ENCODE measurements around the gene PTH2R.
"Not testable (repeated sequence)": the region's sequence is repeated elsewhere in the genome, so short reads cannot be mapped to it uniquely, and the experiment has no call there.

The PTH2R gene

GRCh38 chr2:208373460-208374089, 33.0 kb upstream of the PTH2R start:
- Histone ChIP-seq H2BK120ac (ENCODE audit: low read depth, low read length) (no peak overlapping the region), H2AFZ (ENCODE audit: low read length) (no peak overlapping the region), H2BK5ac (ENCODE audit: low read length) (no peak overlapping the region), H3K18ac (ENCODE audit: low read length) (no peak overlapping the region), H3K14ac (ENCODE audit: low read length) (no peak overlapping the region), H4K8ac (ENCODE audit: low read depth, low read length) (no peak overlapping the region), H3K9ac (ENCODE audit: low read depth, low read length, poor library complexity) (no peak overlapping the region), H3K79me1 (ENCODE audit: low read depth, low read length) (no peaks in the 10 kb centered on the region), H2BK12ac (ENCODE audit: low read length) (no peak overlapping the region), H3K27me3 (ENCODE audit: control insufficient read depth in 3 of 3, insufficient read depth in 3 of 3, low read depth in 1 of 3, low read length in 3 of 3) (peaks cover 0 to 7% (median 0%) of the 10 kb centered on the region in 3 experiments), H3K23ac (ENCODE audit: low read depth, low read length, poor library complexity) (no peak overlapping the region), H3K36me3 (replicated peaks in 1 of 2; ENCODE audit: control insufficient read depth in 2 of 2, insufficient read depth in 2 of 2, low read length in 2 of 2) (no peaks in the 10 kb centered on the region), H3K4me2 (ENCODE audit: insufficient read depth, low read length, poor library complexity, severe bottlenecking) (no peak overlapping the region), H2BK15ac (ENCODE audit: low read length) (no peak overlapping the region), H3K4me1 (ENCODE audit: control insufficient read depth in 2 of 2, insufficient read depth in 1 of 2, low read depth in 1 of 2, low read length in 2 of 2) (peaks cover 0 to 1% of the 10 kb centered on the region in 2 donors), H3K9me3 (replicated peaks in 1 of 2; ENCODE audit: control insufficient read depth in 2 of 2, insufficient read depth in 1 of 2, low read depth in 1 of 2, low read length in 2 of 2) (peaks cover 0 to 2% of the 10 kb centered on the region in 2 donors), H3K4ac (ENCODE audit: low read length) (no peak overlapping the region), H2AK5ac (ENCODE audit: low read depth, low read length) (no peak overlapping the region), H3K4me3 (ENCODE audit: low read length in 2 of 2) (no peak overlapping the region), H3K27ac (replicated peaks; ENCODE audit: low read length) (no peak overlapping the region), H4K91ac (ENCODE audit: low read depth, low read length, poor library complexity) (no peak overlapping the region)
- WGBS, 2 donors (ENCODE audit: extremely low coverage in 2 of 2, insufficient read length in 2 of 2, insufficient replicate concordance in 1 of 2) = no CpG with 5 or more reads among the region's 2 CpGs
- peak; percentile 47 for DNase-seq (ENCODE audit: low spot score)

GRCh38 chr2:208375491-208376068, 31.0 kb upstream of the PTH2R start:
- Histone ChIP-seq H3K9me3 (replicated peaks in 1 of 2; ENCODE audit: control insufficient read depth in 2 of 2, insufficient read depth in 1 of 2, low read depth in 1 of 2, low read length in 2 of 2) (peaks cover 0 to 4% of the 10 kb centered on the region in 2 donors), H3K79me1 (ENCODE audit: low read depth, low read length) (no peaks in the 10 kb centered on the region), H3K36me3 (replicated peaks in 1 of 2; ENCODE audit: control insufficient read depth in 2 of 2, insufficient read depth in 2 of 2, low read length in 2 of 2) (no peaks in the 10 kb centered on the region), H3K27ac (replicated peaks; ENCODE audit: low read length) (no peak overlapping the region), H2BK5ac (ENCODE audit: low read length) (no peak overlapping the region), H2BK120ac (ENCODE audit: low read depth, low read length) (no peak overlapping the region), H3K27me3 (ENCODE audit: control insufficient read depth in 3 of 3, insufficient read depth in 3 of 3, low read depth in 1 of 3, low read length in 3 of 3) (peaks cover 0 to 7% (median 0%) of the 10 kb centered on the region in 3 experiments), H2AK5ac (ENCODE audit: low read depth, low read length) (no peak overlapping the region), H3K4me2 (ENCODE audit: insufficient read depth, low read length, poor library complexity, severe bottlenecking) (no peak overlapping the region), H3K23ac (ENCODE audit: low read depth, low read length, poor library complexity) (no peak overlapping the region), H2AFZ (ENCODE audit: low read length) (no peak overlapping the region), H3K9ac (ENCODE audit: low read depth, low read length, poor library complexity) (no peak overlapping the region), H4K8ac (ENCODE audit: low read depth, low read length) (no peak overlapping the region), H3K4me1 (ENCODE audit: control insufficient read depth in 2 of 2, insufficient read depth in 1 of 2, low read depth in 1 of 2, low read length in 2 of 2) (peaks cover 0 to 1% of the 10 kb centered on the region in 2 donors), H2BK12ac (ENCODE audit: low read length) (no peak overlapping the region), H4K91ac (ENCODE audit: low read depth, low read length, poor library complexity) (no peak overlapping the region), H3K4me3 (ENCODE audit: low read length in 2 of 2) (no peak overlapping the region), H2BK15ac (ENCODE audit: low read length) (no peak overlapping the region), H3K14ac (ENCODE audit: low read length) (no peak overlapping the region), H3K4ac (ENCODE audit: low read length) (no peak overlapping the region), H3K18ac (ENCODE audit: low read length) (no peak overlapping the region)
- DNase-seq (ENCODE audit: low spot score) = no peak
- WGBS, 2 donors (ENCODE audit: extremely low coverage in 2 of 2, insufficient read length in 2 of 2, insufficient replicate concordance in 1 of 2) = no CpG with 5 or more reads among the region's 1 CpG

GRCh38 chr2:208377344-208377860, 29.2 kb upstream of the PTH2R start:
- not testable (repeated sequence) for H3K79me1 ChIP-seq (ENCODE audit: low read depth, low read length); H2AFZ ChIP-seq (ENCODE audit: low read length); H3K4me3 ChIP-seq (ENCODE audit: low read length in 2 of 2); H2BK15ac ChIP-seq (ENCODE audit: low read length); H3K9me3 ChIP-seq (replicated peaks in 1 of 2; ENCODE audit: control insufficient read depth in 2 of 2, insufficient read depth in 1 of 2, low read depth in 1 of 2, low read length in 2 of 2); H3K4me1 ChIP-seq (ENCODE audit: control insufficient read depth in 2 of 2, insufficient read depth in 1 of 2, low read depth in 1 of 2, low read length in 2 of 2); H2BK120ac ChIP-seq (ENCODE audit: low read depth, low read length); H3K27ac ChIP-seq (replicated peaks; ENCODE audit: low read length); H3K9ac ChIP-seq (ENCODE audit: low read depth, low read length, poor library complexity); H4K8ac ChIP-seq (ENCODE audit: low read depth, low read length); H2AK5ac ChIP-seq (ENCODE audit: low read depth, low read length); H2BK12ac ChIP-seq (ENCODE audit: low read length); H3K27me3 ChIP-seq (ENCODE audit: control insufficient read depth in 3 of 3, insufficient read depth in 3 of 3, low read depth in 1 of 3, low read length in 3 of 3); H3K4me2 ChIP-seq (ENCODE audit: insufficient read depth, low read length, poor library complexity, severe bottlenecking); H4K91ac ChIP-seq (ENCODE audit: low read depth, low read length, poor library complexity); DNase-seq (ENCODE audit: low spot score); H3K18ac ChIP-seq (ENCODE audit: low read length); H3K36me3 ChIP-seq (replicated peaks in 1 of 2; ENCODE audit: control insufficient read depth in 2 of 2, insufficient read depth in 2 of 2, low read length in 2 of 2); H3K23ac ChIP-seq (ENCODE audit: low read depth, low read length, poor library complexity); H3K14ac ChIP-seq (ENCODE audit: low read length); H3K4ac ChIP-seq (ENCODE audit: low read length); H2BK5ac ChIP-seq (ENCODE audit: low read length)
- no CpG with 5 or more reads among the region's 40 CpGs for WGBS, 2 donors (ENCODE audit: extremely low coverage in 2 of 2, insufficient read length in 2 of 2, insufficient replicate concordance in 1 of 2)

GRCh38 chr2:208379192-208379591, 27.4 kb upstream of the PTH2R start:
- H2AK5ac ChIP-seq (ENCODE audit: low read depth, low read length) = no peak overlapping the region
- H3K14ac ChIP-seq (ENCODE audit: low read length) = no peak overlapping the region
- WGBS, 2 donors (ENCODE audit: extremely low coverage in 2 of 2, insufficient read length in 2 of 2, insufficient replicate concordance in 1 of 2) = no CpG with 5 or more reads among the region's 3 CpGs
- H3K4ac ChIP-seq (ENCODE audit: low read length) = no peak overlapping the region
- no peak overlapping the region for H3K9ac ChIP-seq (ENCODE audit: low read depth, low read length, poor library complexity)
- H3K4me3 ChIP-seq (ENCODE audit: low read length in 2 of 2) = no peak overlapping the region
- H2BK12ac ChIP-seq (ENCODE audit: low read length) = no peak overlapping the region
- no peak overlapping the region for H2BK120ac ChIP-seq (ENCODE audit: low read depth, low read length)
- no peak overlapping the region for H3K23ac ChIP-seq (ENCODE audit: low read depth, low read length, poor library complexity)
- H2AFZ ChIP-seq (ENCODE audit: low read length) = no peak overlapping the region
- H3K36me3 ChIP-seq (replicated peaks in 1 of 2; ENCODE audit: control insufficient read depth in 2 of 2, insufficient read depth in 2 of 2, low read length in 2 of 2) = no peaks in the 10 kb centered on the region
- H3K79me1 ChIP-seq (ENCODE audit: low read depth, low read length) = no peaks in the 10 kb centered on the region
- H3K27me3 ChIP-seq (ENCODE audit: control insufficient read depth in 3 of 3, insufficient read depth in 3 of 3, low read depth in 1 of 3, low read length in 3 of 3) = peaks cover 0 to 12% (median 2%) of the 10 kb centered on the region in 3 experiments
- H4K91ac ChIP-seq (ENCODE audit: low read depth, low read length, poor library complexity) = no peak overlapping the region
- no peak overlapping the region for H2BK5ac ChIP-seq (ENCODE audit: low read length)
- H3K18ac ChIP-seq (ENCODE audit: low read length) = no peak overlapping the region
- H3K4me2 ChIP-seq (ENCODE audit: insufficient read depth, low read length, poor library complexity, severe bottlenecking) = no peak overlapping the region
- no peak overlapping the region for H3K27ac ChIP-seq (replicated peaks; ENCODE audit: low read length)
- no peak overlapping the region for H2BK15ac ChIP-seq (ENCODE audit: low read length)
- peaks cover 0 to 1% of the 10 kb centered on the region in 2 donors for H3K4me1 ChIP-seq (ENCODE audit: control insufficient read depth in 2 of 2, insufficient read depth in 1 of 2, low read depth in 1 of 2, low read length in 2 of 2)
- peaks cover 0 to 4% of the 10 kb centered on the region in 2 donors for H3K9me3 ChIP-seq (replicated peaks in 1 of 2; ENCODE audit: control insufficient read depth in 2 of 2, insufficient read depth in 1 of 2, low read depth in 1 of 2, low read length in 2 of 2)
- DNase-seq (ENCODE audit: low spot score) = no peak
- no peak overlapping the region for H4K8ac ChIP-seq (ENCODE audit: low read depth, low read length)
